GM23248 (cell line): ENCODE results near the gene KCNJ6. TPM values are rescaled to one million over a fixed set of nuclear protein-coding genes. Genes with fewer than 3 reads are reported as not detected.

ENCODE experiments used
- DNase-seq: peaks from one replicate; pipeline ENCODE4 v3.0.0-alpha.2; 2015
- H2AFZ ChIP-seq: fragments of 200-600 bp; sonication (generic); 2 replicates; pipeline ENCODE4 v1.6.1; 2016; ENCODE audit warnings: antibody characterized with exemption
- H3F3A ChIP-seq: fragments of 200-600 bp; sonication (generic); 2 replicates; pipeline ENCODE4 v1.6.1; 2016; ENCODE audit warnings: mild to moderate bottlenecking, antibody characterized with exemption, mixed run types; ENCODE audit not compliant: insufficient read depth
- H3K27ac ChIP-seq: fragments of 200-600 bp; sonication (generic); 2 replicates; pipeline ENCODE4 v1.5.1; 2016; ENCODE audit warnings: mild to moderate bottlenecking
- H3K27me3 ChIP-seq: fragments of 200-600 bp; sonication (generic); replicated peaks from 2 replicates; pipeline ENCODE4 v1.6.1; 2016; ENCODE audit warnings: mild to moderate bottlenecking; ENCODE audit not compliant: insufficient read depth
- H3K36me3 ChIP-seq: fragments of 200-600 bp; sonication (generic); 2 replicates; pipeline ENCODE4 v1.6.1; 2016; ENCODE audit warnings: low read depth, mild to moderate bottlenecking
- H3K4me1 ChIP-seq: fragments of 200-600 bp; sonication (generic); 2 replicates; pipeline ENCODE4 v1.6.1; 2016; ENCODE audit warnings: mild to moderate bottlenecking; ENCODE audit not compliant: insufficient read depth
- H3K4me2 ChIP-seq: fragments of 200-600 bp; sonication (generic); one replicate; pipeline ENCODE4 v1.6.1; 2016; ENCODE audit warnings: mild to moderate bottlenecking; ENCODE audit not compliant: unreplicated experiment
- H3K4me3 ChIP-seq: fragments of 200-600 bp; sonication (generic); 2 replicates; pipeline ENCODE4 v1.5.1; 2016; ENCODE audit warnings: mild to moderate bottlenecking
- H3K79me2 ChIP-seq: fragments of 200-600 bp; sonication (generic); 2 replicates; pipeline ENCODE4 v1.6.1; 2016; ENCODE audit warnings: mild to moderate bottlenecking; ENCODE audit not compliant: insufficient read depth
- H3K9ac ChIP-seq: fragments of 200-600 bp; sonication (generic); 2 replicates; pipeline ENCODE4 v1.6.1; 2016; ENCODE audit warnings: mild to moderate bottlenecking
- H3K9me2 ChIP-seq: fragments of 200-600 bp; sonication (generic); 2 replicates; pipeline ENCODE4 v1.6.1; 2016; ENCODE audit warnings: mixed run types, mild to moderate bottlenecking, moderate library complexity; ENCODE audit not compliant: insufficient read depth
- H3K9me3 ChIP-seq: fragments of 200-600 bp; sonication (generic); one replicate; pipeline ENCODE4 v1.6.1; 2017; ENCODE audit warnings: low read depth
- H4K20me1 ChIP-seq: fragments of 200-600 bp; sonication (generic); 2 replicates; pipeline ENCODE4 v1.6.0; 2016; ENCODE audit not compliant: insufficient read depth
- EZH2 ChIP-seq: fragments of 200-600 bp; sonication (generic); IDR thresholded peaks from 2 replicates; pipeline ENCODE4 v1.6.1; 2018; ENCODE audit warnings: antibody characterized with exemption, mild to moderate bottlenecking; ENCODE audit not compliant: insufficient read depth, poor library complexity, severe bottlenecking
- EZH2phosphoT487 ChIP-seq: fragments of 200-600 bp; sonication (generic); IDR thresholded peaks from 2 replicates; pipeline ENCODE4 v1.6.1; 2018; ENCODE audit warnings: antibody characterized with exemption, moderate library complexity, mild to moderate bottlenecking, low read depth; ENCODE audit not compliant: insufficient read depth
- WGBS, 2 experiments: methylation state at CpG; one replicate each; pipeline ENCODE4 v1.1.6; 2015 to 2017; ENCODE audit warnings: low lambda C conversion rate in 2 of 2, low coverage in 1 of 2; ENCODE audit errors: missing lambda C conversion rate in 2 of 2; 5-methylcytosine and 5-hydroxymethylcytosine counted together
- in situ Hi-C: fragments of 300-500 bp; cut with MboI; formaldehyde crosslinking; loops from 2 replicates; pipeline ENCODE4 v1.15.0; 2020
- polyA plus RNA-seq: library from polyadenylated mRNA; unstranded; fragments of >200 nt; fragmentation: Nextera tagmentation; extraction: Ambion mirVana; gene quantifications from 2 replicates; pipeline ENCODE4 v1.2.1, GENCODE V29; 2016
- total RNA-seq: library from RNA; depleted of rRNA; stranded (reverse); fragments of >200 nt; shearing (Covaris generic); gene quantifications from 2 replicates; pipeline ENCODE4 v1.2.3, GENCODE V29; 2014

Gene KCNJ6
- total and polyA plus RNA-seq, 2 experiments from 2014 or later = 0.11 TPM; not detected in 1

GRCh38 chr21:37837381-37837780 lies 78.9 kb downstream of the KCNJ6 start:
- Histone ChIP-seq H3K79me2 (no peaks in the 10 kb centered on the region), H3K4me3 (no peak overlapping the region), H3F3A (no peaks in the 10 kb centered on the region), H3K4me2 (no peak overlapping the region), H3K9ac (no peak overlapping the region), H3K27ac (no peak overlapping the region), H2AFZ (no peak overlapping the region), H3K4me1 (no peaks in the 10 kb centered on the region), H3K9me2 (no peaks in the 10 kb centered on the region), H4K20me1 (no peaks in the 10 kb centered on the region), H3K9me3 (no peaks in the 10 kb centered on the region), H3K36me3 (no peaks in the 10 kb centered on the region), H3K27me3 (no peaks in the 10 kb centered on the region)
- in situ Hi-C loops = no loop called here
- no peak for TF ChIP-seq EZH2phosphoT487
- TF ChIP-seq EZH2 = no peak
- 94 to 95% methylated on average over 3 of the region's 3 CpGs for WGBS, 2 experiments
- no peak for DNase-seq

GRCh38 chr21:37835481-37835880 lies 80.8 kb downstream of the KCNJ6 start:
- H3K9me3 ChIP-seq = no peaks in the 10 kb centered on the region
- H3K36me3 ChIP-seq = no peaks in the 10 kb centered on the region
- H3K79me2 ChIP-seq = no peaks in the 10 kb centered on the region
- H4K20me1 ChIP-seq = no peaks in the 10 kb centered on the region
- H3K4me1 ChIP-seq = no peaks in the 10 kb centered on the region
- H2AFZ ChIP-seq = no peak overlapping the region
- WGBS, 2 experiments = 67 to 68% methylated on average over 3 of the region's 3 CpGs
- no peak for DNase-seq
- in situ Hi-C loops = no loop called here
- no peak overlapping the region for H3K4me3 ChIP-seq
- no peaks in the 10 kb centered on the region for H3K9me2 ChIP-seq
- H3K27me3 ChIP-seq = no peaks in the 10 kb centered on the region
- no peaks in the 10 kb centered on the region for H3F3A ChIP-seq
- no peak overlapping the region for H3K27ac ChIP-seq
- TF ChIP-seq EZH2phosphoT487 (no peak), EZH2 (no peak)
- H3K9ac ChIP-seq = no peak overlapping the region
- H3K4me2 ChIP-seq = no peak overlapping the region

GRCh38 chr21:37833301-37833700 lies 83.0 kb downstream of the KCNJ6 start:
- no peaks in the 10 kb centered on the region for H3K9me3 ChIP-seq
- in situ Hi-C loops = no loop called here
- TF ChIP-seq EZH2 (no peak), EZH2phosphoT487 (no peak)
- H3K4me1 ChIP-seq = peaks cover 8% of the 10 kb centered on the region; the same call in 1 of the 2 replicates
- no peaks in the 10 kb centered on the region for H3K36me3 ChIP-seq
- DNase-seq = no peak
- H3K27me3 ChIP-seq = no peaks in the 10 kb centered on the region
- 46 to 48% methylated on average over 6 of the region's 6 CpGs for WGBS, 2 experiments
- no peaks in the 10 kb centered on the region for H3F3A ChIP-seq
- H2AFZ ChIP-seq = no peak overlapping the region
- H3K4me2 ChIP-seq = no peak overlapping the region
- no peak overlapping the region for H3K4me3 ChIP-seq
- no peaks in the 10 kb centered on the region for H3K9me2 ChIP-seq
- H3K27ac ChIP-seq = no peak overlapping the region
- no peaks in the 10 kb centered on the region for H4K20me1 ChIP-seq
- H3K79me2 ChIP-seq = no peaks in the 10 kb centered on the region
- H3K9ac ChIP-seq = no peak overlapping the region

DNA sequence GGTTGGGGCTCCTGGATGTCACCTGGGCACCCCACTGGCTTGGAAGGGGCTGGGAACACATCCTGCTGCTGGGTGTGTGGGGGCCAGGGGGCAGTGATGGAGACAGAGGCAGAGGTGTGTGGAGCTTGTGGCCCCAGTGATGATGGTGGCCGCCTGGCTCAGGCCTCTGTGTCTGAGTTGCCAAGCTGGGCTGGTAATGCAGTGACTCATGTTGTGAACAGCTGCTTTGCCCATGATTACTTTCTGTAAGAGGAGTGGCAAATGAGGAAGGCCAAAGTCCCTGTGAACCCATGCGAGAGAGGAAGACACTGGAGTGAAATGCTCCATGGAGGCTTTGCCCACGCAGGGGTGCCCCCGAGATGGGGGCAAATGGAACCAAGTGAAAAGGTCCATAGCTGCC lies 86.8 kb downstream of the KCNJ6 start:
- in situ Hi-C loops = no loop called here
- no peaks in the 10 kb centered on the region for H3K36me3 ChIP-seq

GRCh38 chr21:37828991-37829390 lies 87.3 kb downstream of the KCNJ6 start:
- Histone ChIP-seq H3K9ac (no peak overlapping the region), H3K27me3 (no peaks in the 10 kb centered on the region), H3K9me3 (no peaks in the 10 kb centered on the region), H3K36me3 (no peaks in the 10 kb centered on the region), H3K27ac (no peak overlapping the region), H2AFZ (peak overlapping the region; percentile 46; the same call in 1 of the 2 replicates), H3F3A (no peaks in the 10 kb centered on the region), H3K4me3 (no peak overlapping the region), H3K9me2 (no peaks in the 10 kb centered on the region), H3K79me2 (no peaks in the 10 kb centered on the region), H3K4me1 (peaks cover 8% of the 10 kb centered on the region; the same call in 1 of the 2 replicates), H3K4me2 (no peak overlapping the region), H4K20me1 (no peaks in the 10 kb centered on the region)
- DNase-seq = no peak
- TF ChIP-seq EZH2phosphoT487 = no peak
- in situ Hi-C loops = no loop called here
- 90 to 100% methylated on average over 1 to 6 of the region's 6 CpGs for WGBS, 2 experiments

More for the DNA sequence above, 86.8 kb downstream of the KCNJ6 start:
- H3K9ac ChIP-seq = no peak overlapping the region
- H3K4me2 ChIP-seq = no peak overlapping the region
- 53 to 60% methylated on average over 4 of the region's 4 CpGs for WGBS, 2 experiments
- no peaks in the 10 kb centered on the region for H4K20me1 ChIP-seq
- H2AFZ ChIP-seq = peak overlapping the region; percentile 46; the same call in 1 of the 2 replicates
- DNase-seq = peak; percentile 85
- H3K4me1 ChIP-seq = peaks cover 8% of the 10 kb centered on the region; the same call in 1 of the 2 replicates
- H3K4me3 ChIP-seq = no peak overlapping the region
- no peaks in the 10 kb centered on the region for H3K79me2 ChIP-seq
- H3K9me3 ChIP-seq = no peaks in the 10 kb centered on the region
- no peaks in the 10 kb centered on the region for H3F3A ChIP-seq
- no peaks in the 10 kb centered on the region for H3K9me2 ChIP-seq
- no peak for TF ChIP-seq EZH2
- no peak for TF ChIP-seq EZH2phosphoT487
- no peaks in the 10 kb centered on the region for H3K27me3 ChIP-seq
- H3K27ac ChIP-seq = no peak overlapping the region
